ENCODE results near the gene ZNF365.

ZNF365 gene

DNA sequence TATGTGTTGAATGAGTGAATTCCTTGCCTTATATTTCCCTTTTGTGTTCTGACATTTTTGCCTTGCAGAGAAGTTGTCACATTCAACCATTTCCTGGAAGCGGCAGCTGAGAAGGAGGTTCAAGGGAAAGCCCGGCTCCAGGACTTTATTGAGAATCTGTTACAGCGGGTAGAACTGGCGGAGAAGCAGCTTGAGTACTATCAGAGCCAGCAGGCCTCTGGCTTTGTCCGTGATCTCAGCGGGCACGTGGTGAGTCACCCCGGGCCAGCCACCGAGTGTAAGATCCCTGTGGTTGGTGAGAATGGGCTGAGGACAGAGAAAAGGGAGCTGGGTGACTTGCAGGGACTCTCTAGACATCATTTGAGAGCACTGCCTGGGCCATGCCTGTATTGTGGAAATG is 14.2 kb downstream of the ZNF365 start:
- no peak for ATAC-seq (ENCODE audit: insufficient read depth, low read depth)
- H3K9ac ChIP-seq (ENCODE audit: low read depth, low read length) = no peak overlapping the region
- H3K4me2 ChIP-seq (ENCODE audit: insufficient read depth, low read length) = no peak overlapping the region
- no peak for DNase-seq
- no peaks in the 10 kb centered on the region for H3K9me3 ChIP-seq (ENCODE audit: insufficient read depth, low read length, severe bottlenecking)
- H3K4me1 ChIP-seq (ENCODE audit: insufficient read depth, low read length) = no peaks in the 10 kb centered on the region; the same call in 1 of the 2 replicates
- no peak overlapping the region for H3K4me3 ChIP-seq (ENCODE audit: low read depth in 1 of 2, low read length in 2 of 2)
- TF ChIP-seq, protein P1, sequence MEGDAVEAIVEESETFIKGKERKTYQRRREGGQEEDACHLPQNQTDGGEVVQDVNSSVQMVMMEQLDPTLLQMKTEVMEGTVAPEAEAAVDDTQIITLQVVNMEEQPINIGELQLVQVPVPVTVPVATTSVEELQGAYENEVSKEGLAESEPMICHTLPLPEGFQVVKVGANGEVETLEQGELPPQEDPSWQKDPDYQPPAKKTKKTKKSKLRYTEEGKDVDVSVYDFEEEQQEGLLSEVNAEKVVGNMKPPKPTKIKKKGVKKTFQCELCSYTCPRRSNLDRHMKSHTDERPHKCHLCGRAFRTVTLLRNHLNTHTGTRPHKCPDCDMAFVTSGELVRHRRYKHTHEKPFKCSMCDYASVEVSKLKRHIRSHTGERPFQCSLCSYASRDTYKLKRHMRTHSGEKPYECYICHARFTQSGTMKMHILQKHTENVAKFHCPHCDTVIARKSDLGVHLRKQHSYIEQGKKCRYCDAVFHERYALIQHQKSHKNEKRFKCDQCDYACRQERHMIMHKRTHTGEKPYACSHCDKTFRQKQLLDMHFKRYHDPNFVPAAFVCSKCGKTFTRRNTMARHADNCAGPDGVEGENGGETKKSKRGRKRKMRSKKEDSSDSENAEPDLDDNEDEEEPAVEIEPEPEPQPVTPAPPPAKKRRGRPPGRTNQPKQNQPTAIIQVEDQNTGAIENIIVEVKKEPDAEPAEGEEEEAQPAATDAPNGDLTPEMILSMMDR (IDR thresholded peaks at IDR 0.05; ENCODE audit: borderline replicate concordance, extremely low read depth, low read length, poor library complexity, severe bottlenecking) = no peak
- no peak for TF ChIP-seq EZH2 (IDR thresholded peaks at IDR 0.05; ENCODE audit: borderline replicate concordance, low read depth, low read length, severe bottlenecking)
- H3K27me3 ChIP-seq (ENCODE audit: insufficient read depth, low read length, poor library complexity) = no peaks in the 10 kb centered on the region
- no peaks in the 10 kb centered on the region for H3K79me2 ChIP-seq (ENCODE audit: insufficient read depth, low read length)
- H3K36me3 ChIP-seq (ENCODE audit: insufficient read depth, low read length) = no peaks in the 10 kb centered on the region
- no peaks in the 10 kb centered on the region for H4K20me1 ChIP-seq (ENCODE audit: insufficient read depth, low read length)
- H2AFZ ChIP-seq (ENCODE audit: low read depth, low read length) = no peak overlapping the region
- H3K27ac ChIP-seq (ENCODE audit: low read length) = no peak overlapping the region

DNA sequence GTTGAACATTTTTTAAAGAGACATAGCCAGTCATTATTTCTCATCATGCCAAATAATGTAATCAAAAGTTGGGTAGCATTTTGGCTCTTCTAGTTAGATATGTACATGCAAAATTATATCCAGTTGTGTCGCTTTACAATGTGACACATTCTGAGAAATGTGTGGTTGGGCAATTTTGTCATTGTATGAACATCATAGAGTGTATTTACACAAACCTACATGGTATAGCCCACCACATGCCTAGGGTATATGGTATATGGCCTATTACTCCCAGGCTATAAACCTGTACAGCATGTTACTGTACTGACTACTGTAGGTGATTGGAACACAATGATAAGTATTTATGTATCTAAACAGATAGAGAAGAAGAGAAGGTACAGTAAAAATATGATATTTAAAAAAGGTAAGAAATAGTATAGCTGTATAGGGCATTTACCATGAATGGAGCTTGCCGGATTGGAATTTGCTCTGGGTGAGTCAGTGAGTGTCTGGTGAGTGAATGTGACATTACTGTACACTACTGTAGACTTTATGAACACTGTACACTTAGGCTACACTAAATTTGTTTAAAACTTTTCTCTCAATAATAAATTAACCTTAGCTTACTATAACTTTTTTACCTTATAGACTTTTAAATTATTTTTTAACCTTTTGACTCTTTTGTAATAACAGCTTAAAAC is 16.5 kb downstream of the ZNF365 start:
- no peaks in the 10 kb centered on the region for H3K27me3 ChIP-seq (ENCODE audit: insufficient read depth, low read length, poor library complexity)
- H4K20me1 ChIP-seq (ENCODE audit: insufficient read depth, low read length) = no peaks in the 10 kb centered on the region
- no peak overlapping the region for H3K9ac ChIP-seq (ENCODE audit: low read depth, low read length)
- TF ChIP-seq EZH2 (IDR thresholded peaks at IDR 0.05; ENCODE audit: borderline replicate concordance, low read depth, low read length, severe bottlenecking) = no peak
- TF ChIP-seq, protein P1 (IDR thresholded peaks at IDR 0.05; ENCODE audit: borderline replicate concordance, extremely low read depth, low read length, poor library complexity, severe bottlenecking) = no peak
- no peaks in the 10 kb centered on the region for H3K9me3 ChIP-seq (ENCODE audit: insufficient read depth, low read length, severe bottlenecking)
- no peaks in the 10 kb centered on the region for H3K79me2 ChIP-seq (ENCODE audit: insufficient read depth, low read length)
- H3K36me3 ChIP-seq (ENCODE audit: insufficient read depth, low read length) = no peaks in the 10 kb centered on the region
- ATAC-seq (ENCODE audit: insufficient read depth, low read depth) (no peak), DNase-seq (no peak)
- no peak overlapping the region for H3K4me2 ChIP-seq (ENCODE audit: insufficient read depth, low read length)
- H3K4me3 ChIP-seq (ENCODE audit: low read depth in 1 of 2, low read length in 2 of 2) = no peak overlapping the region
- no peak overlapping the region for H3K27ac ChIP-seq (ENCODE audit: low read length)
- H2AFZ ChIP-seq (ENCODE audit: low read depth, low read length) = no peak overlapping the region
- H3K4me1 ChIP-seq (ENCODE audit: insufficient read depth, low read length) = no peaks in the 10 kb centered on the region

DNA sequence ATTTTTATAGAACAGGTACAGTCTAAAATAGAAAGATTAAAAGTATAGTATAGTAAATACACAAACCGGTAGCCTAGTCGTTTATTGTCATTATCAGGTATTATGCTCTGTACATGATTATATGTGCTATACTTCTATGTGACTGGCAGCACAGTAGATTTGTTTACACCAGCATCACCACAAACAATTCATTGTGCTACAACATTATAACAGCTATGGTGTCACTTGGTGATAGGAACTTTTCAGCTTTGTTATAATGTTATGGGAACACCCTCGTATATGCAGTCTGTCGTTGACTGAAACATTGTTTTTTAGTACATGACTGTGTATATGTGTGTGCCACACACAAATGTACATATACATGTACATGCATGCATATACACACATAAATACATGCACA is 19.1 kb downstream of the ZNF365 start:
- Histone ChIP-seq H3K4me2 (ENCODE audit: insufficient read depth, low read length) (no peak overlapping the region), H3K4me1 (ENCODE audit: insufficient read depth, low read length) (no peaks in the 10 kb centered on the region), H2AFZ (ENCODE audit: low read depth, low read length) (no peak overlapping the region), H3K4me3 (ENCODE audit: low read depth in 1 of 2, low read length in 2 of 2) (no peak overlapping the region), H3K9ac (ENCODE audit: low read depth, low read length) (no peak overlapping the region), H3K36me3 (ENCODE audit: insufficient read depth, low read length) (no peaks in the 10 kb centered on the region), H3K79me2 (ENCODE audit: insufficient read depth, low read length) (no peaks in the 10 kb centered on the region), H4K20me1 (ENCODE audit: insufficient read depth, low read length) (no peaks in the 10 kb centered on the region), H3K9me3 (ENCODE audit: insufficient read depth, low read length, severe bottlenecking) (no peaks in the 10 kb centered on the region), H3K27ac (ENCODE audit: low read length) (no peak overlapping the region), H3K27me3 (ENCODE audit: insufficient read depth, low read length, poor library complexity) (no peaks in the 10 kb centered on the region)
- TF ChIP-seq EZH2 (IDR thresholded peaks at IDR 0.05; ENCODE audit: borderline replicate concordance, low read depth, low read length, severe bottlenecking) = no peak
- TF ChIP-seq, protein P1 (IDR thresholded peaks at IDR 0.05; ENCODE audit: borderline replicate concordance, extremely low read depth, low read length, poor library complexity, severe bottlenecking) = no peak
- ATAC-seq (ENCODE audit: insufficient read depth, low read depth) = no peak
- DNase-seq = no peak

Measured in DND-41 (cell line).